Measurements from ENCODE around the gene HERC2.
"Not testable (repeated sequence)": the region's sequence is repeated elsewhere in the genome, so short reads cannot be mapped to it uniquely, and the experiment has no call there.

HERC2 gene

GRCh38 chr15:28165791-28166190 is 156.2 kb downstream of the HERC2 start:
- H3K4me3 ChIP-seq (ENCODE audit: insufficient read depth, low read depth, low read length), result no peak overlapping the region
- 82 to 97% methylated on average over 1 of the region's 1 CpG for WGBS, 2 experiments
- no peaks in the 10 kb centered on the region for H3K9me3 ChIP-seq (ENCODE audit: control insufficient read depth, low read length)
- H3K36me3 ChIP-seq (ENCODE audit: control insufficient read depth, insufficient read depth, low read length), result peaks cover 29% of the 10 kb centered on the region
- H3K27ac ChIP-seq (ENCODE audit: insufficient read depth, low read depth, low read length, poor library complexity, severe bottlenecking), result no peak overlapping the region
- H3K4me1 ChIP-seq (ENCODE audit: control insufficient read depth, insufficient read depth, low read length), result peaks cover 7% of the 10 kb centered on the region
- no peaks in the 10 kb centered on the region for H3K27me3 ChIP-seq (ENCODE audit: control insufficient read depth, insufficient read depth, low read length, poor library complexity, severe bottlenecking)

GRCh38 chr15:28164876-28165275 is 157.1 kb downstream of the HERC2 start:
- peaks cover 7% of the 10 kb centered on the region for H3K4me1 ChIP-seq (ENCODE audit: control insufficient read depth, insufficient read depth, low read length)
- H3K4me3 ChIP-seq (ENCODE audit: insufficient read depth, low read depth, low read length), result no peak overlapping the region
- no peaks in the 10 kb centered on the region for H3K27me3 ChIP-seq (ENCODE audit: control insufficient read depth, insufficient read depth, low read length, poor library complexity, severe bottlenecking)
- H3K27ac ChIP-seq (ENCODE audit: insufficient read depth, low read depth, low read length, poor library complexity, severe bottlenecking), result no peak overlapping the region
- no peaks in the 10 kb centered on the region for H3K9me3 ChIP-seq (ENCODE audit: control insufficient read depth, low read length)
- H3K36me3 ChIP-seq (ENCODE audit: control insufficient read depth, insufficient read depth, low read length), result peaks cover 29% of the 10 kb centered on the region
- WGBS, 2 experiments, result 97 to 98% methylated on average over 3 of the region's 3 CpGs

- 95% methylated on average over 4 of the region's 4 CpGs for WGBS, 2 experiments
- no peaks in the 10 kb centered on the region for H3K36me3 ChIP-seq (ENCODE audit: control insufficient read depth, insufficient read depth, low read length)
Measured at GRCh38 chr15:28154283-28154682, 167.7 kb downstream of the HERC2 start.

GRCh38 chr15:28153492-28154119 is 168.4 kb downstream of the HERC2 start:
- Histone ChIP-seq H3K27me3 (ENCODE audit: control insufficient read depth, insufficient read depth, low read length, poor library complexity, severe bottlenecking) (no peaks in the 10 kb centered on the region), H3K4me1 (ENCODE audit: control insufficient read depth, insufficient read depth, low read length) (no peaks in the 10 kb centered on the region), H3K36me3 (ENCODE audit: control insufficient read depth, insufficient read depth, low read length) (no peaks in the 10 kb centered on the region), H3K27ac (ENCODE audit: insufficient read depth, low read depth, low read length, poor library complexity, severe bottlenecking) (no peak overlapping the region), H3K4me3 (ENCODE audit: insufficient read depth, low read depth, low read length) (no peak overlapping the region), H3K9me3 (ENCODE audit: control insufficient read depth, low read length) (no peaks in the 10 kb centered on the region)
- WGBS, 2 experiments, result 87 to 93% methylated on average over 11 to 12 of the region's 13 CpGs

More at GRCh38 chr15:28154283-28154682, 167.7 kb downstream of the HERC2 start:
- Histone ChIP-seq H3K4me3 (ENCODE audit: insufficient read depth, low read depth, low read length) (no peak overlapping the region), H3K9me3 (ENCODE audit: control insufficient read depth, low read length) (no peaks in the 10 kb centered on the region), H3K4me1 (ENCODE audit: control insufficient read depth, insufficient read depth, low read length) (no peaks in the 10 kb centered on the region), H3K27ac (ENCODE audit: insufficient read depth, low read depth, low read length, poor library complexity, severe bottlenecking) (no peak overlapping the region), H3K27me3 (ENCODE audit: control insufficient read depth, insufficient read depth, low read length, poor library complexity, severe bottlenecking) (no peaks in the 10 kb centered on the region)

GRCh38 chr15:28152538-28152923 is 169.4 kb downstream of the HERC2 start:
- not testable (repeated sequence) for H3K4me3 ChIP-seq (ENCODE audit: insufficient read depth, low read depth, low read length); H3K27me3 ChIP-seq (ENCODE audit: control insufficient read depth, insufficient read depth, low read length, poor library complexity, severe bottlenecking); H3K4me1 ChIP-seq (ENCODE audit: control insufficient read depth, insufficient read depth, low read length); H3K27ac ChIP-seq (ENCODE audit: insufficient read depth, low read depth, low read length, poor library complexity, severe bottlenecking); H3K36me3 ChIP-seq (ENCODE audit: control insufficient read depth, insufficient read depth, low read length); H3K9me3 ChIP-seq (ENCODE audit: control insufficient read depth, low read length)
- WGBS, 2 experiments, result 95 to 96% methylated on average over 7 to 8 of the region's 8 CpGs

GRCh38 chr15:28151864-28152537 is 170.0 kb downstream of the HERC2 start:
- not testable (repeated sequence) for H3K36me3 ChIP-seq (ENCODE audit: control insufficient read depth, insufficient read depth, low read length); H3K4me1 ChIP-seq (ENCODE audit: control insufficient read depth, insufficient read depth, low read length); H3K27ac ChIP-seq (ENCODE audit: insufficient read depth, low read depth, low read length, poor library complexity, severe bottlenecking); H3K9me3 ChIP-seq (ENCODE audit: control insufficient read depth, low read length); H3K27me3 ChIP-seq (ENCODE audit: control insufficient read depth, insufficient read depth, low read length, poor library complexity, severe bottlenecking); H3K4me3 ChIP-seq (ENCODE audit: insufficient read depth, low read depth, low read length)
- WGBS, 2 experiments, result 43 to 57% methylated on average over 3 to 5 of the region's 9 CpGs

- WGBS, 2 experiments, result 96 to 98% methylated on average over 3 of the region's 3 CpGs
- Histone ChIP-seq H3K27me3 (ENCODE audit: control insufficient read depth, insufficient read depth, low read length, poor library complexity, severe bottlenecking) (no peaks in the 10 kb centered on the region), H3K4me1 (ENCODE audit: control insufficient read depth, insufficient read depth, low read length) (no peaks in the 10 kb centered on the region), H3K9me3 (ENCODE audit: control insufficient read depth, low read length) (no peaks in the 10 kb centered on the region), H3K27ac (ENCODE audit: insufficient read depth, low read depth, low read length, poor library complexity, severe bottlenecking) (no peak overlapping the region), H3K4me3 (ENCODE audit: insufficient read depth, low read depth, low read length) (no peak overlapping the region), H3K36me3 (ENCODE audit: control insufficient read depth, insufficient read depth, low read length) (no peaks in the 10 kb centered on the region)
Measured at GRCh38 chr15:28147801-28148200, 174.2 kb downstream of the HERC2 start.

GRCh38 chr15:28145419-28145818 is 176.6 kb downstream of the HERC2 start:
- 88 to 89% methylated on average over 4 of the region's 4 CpGs for WGBS, 2 experiments
- not testable (repeated sequence) for H3K27me3 ChIP-seq (ENCODE audit: control insufficient read depth, insufficient read depth, low read length, poor library complexity, severe bottlenecking); H3K4me1 ChIP-seq (ENCODE audit: control insufficient read depth, insufficient read depth, low read length); H3K36me3 ChIP-seq (ENCODE audit: control insufficient read depth, insufficient read depth, low read length); H3K9me3 ChIP-seq (ENCODE audit: control insufficient read depth, low read length); H3K4me3 ChIP-seq (ENCODE audit: insufficient read depth, low read depth, low read length); H3K27ac ChIP-seq (ENCODE audit: insufficient read depth, low read depth, low read length, poor library complexity, severe bottlenecking)

- Histone ChIP-seq H3K4me3 (ENCODE audit: insufficient read depth, low read depth, low read length) (no peak overlapping the region), H3K27me3 (ENCODE audit: control insufficient read depth, insufficient read depth, low read length, poor library complexity, severe bottlenecking) (no peaks in the 10 kb centered on the region), H3K27ac (ENCODE audit: insufficient read depth, low read depth, low read length, poor library complexity, severe bottlenecking) (no peak overlapping the region), H3K4me1 (ENCODE audit: control insufficient read depth, insufficient read depth, low read length) (no peaks in the 10 kb centered on the region), H3K36me3 (ENCODE audit: control insufficient read depth, insufficient read depth, low read length) (no peaks in the 10 kb centered on the region), H3K9me3 (ENCODE audit: control insufficient read depth, low read length) (no peaks in the 10 kb centered on the region)
- 90 to 91% methylated on average over 4 to 6 of the region's 6 CpGs for WGBS, 2 experiments
Measured at GRCh38 chr15:28140062-28140461, 181.9 kb downstream of the HERC2 start.

- H3K27me3 ChIP-seq (ENCODE audit: control insufficient read depth, insufficient read depth, low read length, poor library complexity, severe bottlenecking); H3K9me3 ChIP-seq (ENCODE audit: control insufficient read depth, low read length); H3K4me1 ChIP-seq (ENCODE audit: control insufficient read depth, insufficient read depth, low read length); H3K27ac ChIP-seq (ENCODE audit: insufficient read depth, low read depth, low read length, poor library complexity, severe bottlenecking); H3K36me3 ChIP-seq (ENCODE audit: control insufficient read depth, insufficient read depth, low read length); H3K4me3 ChIP-seq (ENCODE audit: insufficient read depth, low read depth, low read length): not testable (repeated sequence)
- WGBS, 2 experiments, result 85 to 99% methylated on average over 5 to 7 of the region's 9 CpGs
Measured at GRCh38 chr15:28137408-28138039, 184.5 kb downstream of the HERC2 start.

All from ectodermal cell (in vitro differentiated cells).